Kidney (tissue), 14 donors: ENCODE data around the gene DISC1. TPM values are rescaled to one million over a fixed set of nuclear protein-coding genes. Genes with fewer than 3 reads are reported as not detected.

ENCODE experiments used
- DNase-seq, 5 donors: peaks; one replicate each; pipeline ENCODE4 v3.0.0-alpha.2; 2013 to 2020
- FAIRE-seq: peaks from 2 replicates; lab custom pipeline; 2012; peaks lifted over from hg19 to GRCh38; lab: Jason Lieb, UNC
- H3K27ac ChIP-seq, 2 donors: one replicate each; pipeline ENCODE4 v1.7.0; 2013; ENCODE audit warnings: low read depth in 2 of 2, low read length in 2 of 2, inconsistent platforms in 1 of 2
- H3K27me3 ChIP-seq: one replicate; pipeline ENCODE4 v1.7.1; 2013; ENCODE audit warnings: low read length, inconsistent platforms; ENCODE audit not compliant: control insufficient read depth, insufficient read depth
- H3K36me3 ChIP-seq, 3 donors: one replicate each; pipeline versions ENCODE4 v1.7.0 to v1.7.1; 2013; ENCODE audit warnings: low read length in 3 of 3, control low read depth in 1 of 3, inconsistent platforms in 1 of 3; ENCODE audit not compliant: insufficient read depth in 3 of 3, control insufficient read depth in 2 of 3
- H3K4me1 ChIP-seq, 3 donors: one replicate each; pipeline versions ENCODE4 v1.7.0 to v1.7.1; 2013; ENCODE audit warnings: low read length in 3 of 3, inconsistent platforms in 1 of 3, low read depth in 1 of 3; ENCODE audit not compliant: control insufficient read depth in 2 of 3, insufficient read depth in 2 of 3
- H3K4me3 ChIP-seq, 3 donors: one replicate each; pipeline versions ENCODE4 v1.7.0 to v1.8.1; 2013; ENCODE audit warnings: low read length in 3 of 3, control low read depth in 1 of 3, inconsistent platforms in 1 of 3
- H3K9ac ChIP-seq, 3 donors: one replicate each; pipeline versions ENCODE4 v1.7.0 to v1.7.1; 2013; ENCODE audit warnings: low read length in 3 of 3, control low read depth in 1 of 3, inconsistent platforms in 1 of 3
- H3K9me3 ChIP-seq, 3 donors: one replicate each; pipeline versions ENCODE4 v1.7.0 to v1.7.1; 2013; ENCODE audit warnings: low read length in 3 of 3, control low read depth in 1 of 3, inconsistent platforms in 1 of 3; ENCODE audit not compliant: control insufficient read depth in 2 of 3, insufficient read depth in 1 of 3
- CTCF ChIP-seq: IDR thresholded peaks from 3 replicates; pipeline ENCODE4 v1.5.1; 2012; ENCODE audit warnings: mild to moderate bottlenecking, moderate library complexity, borderline replicate concordance; ENCODE audit not compliant: insufficient read depth; ENCODE audit errors: extremely low read depth
- intact Hi-C: fragments of 100-400 bp; cut with DNase I; formaldehyde crosslinking; loops from one replicate; pipeline ENCODE4 v1.11.1; 2022
- polyA plus RNA-seq: library from polyadenylated mRNA; stranded (reverse); fragments of 350-450 nt; fragmentation: Illumina TruSeq; extraction: RNeasy Lipid Tissue Mini Kit (QIAGEN cat#74804); gene quantifications from one replicate; pipeline ENCODE4 v1.2.3, GENCODE V29; 2014; ENCODE audit warnings: low read depth, low replicate concordance; ENCODE audit not compliant: insufficient read depth
- total RNA-seq: library from RNA; stranded (reverse); fragmentation: NEBNext Ultra II Directional; extraction: Animal tissue kit (Norgen Biotek cat#: 25700); gene quantifications from one replicate; pipeline ENCODE4 v1.2.1, GENCODE V29; 2021
- donor health status: control.
- donor health status: control.
- donor health status: control.
- donor health status: control.
- donor health status: control.
- donor health status: DM: yes; HTN: yes; CAD: no.
- donor health status: Normal renal cell carcinoma (clear cell type).

DISC1 gene
- total and polyA plus RNA-seq, 2 donors from 2014 or later: 0.80 to 15.9 TPM

- FAIRE-seq (no peak), DNase-seq (no peak)
- H3K4me3 ChIP-seq: no peak overlapping the region
- H3K4me1 ChIP-seq: no peaks in the 10 kb centered on the region
- H3K9me3 ChIP-seq: no peaks in the 10 kb centered on the region
- intact Hi-C loops: loop anchor here (5.0 kb wide), 1 partner anchor 237 kb away; no protein-coding TSS in a partner anchor
- H3K9ac ChIP-seq: no peak overlapping the region
- no peak for TF ChIP-seq CTCF
- no peak overlapping the region for H3K27ac ChIP-seq
- no peaks in the 10 kb centered on the region for H3K36me3 ChIP-seq
- H3K27me3 ChIP-seq: no peaks in the 10 kb centered on the region
Observed at GRCh38 chr1:231594123-231594522, 32.5 kb upstream of the DISC1 start.

- no peak overlapping the region for H3K9ac ChIP-seq
- no peak overlapping the region for H3K4me3 ChIP-seq
- no peaks in the 10 kb centered on the region for H3K4me1 ChIP-seq
- H3K9me3 ChIP-seq: no peaks in the 10 kb centered on the region
- H3K36me3 ChIP-seq: no peaks in the 10 kb centered on the region
- no peak for FAIRE-seq
- H3K27me3 ChIP-seq: no peaks in the 10 kb centered on the region
- no peak for TF ChIP-seq CTCF
- no peak for DNase-seq
- intact Hi-C loops: loop anchor here (5.0 kb wide), 1 partner anchor 237 kb away; no protein-coding TSS in a partner anchor
- H3K27ac ChIP-seq: no peak overlapping the region
Observed at GRCh38 chr1:231594749-231595148, 31.8 kb upstream of the DISC1 start.

- Histone ChIP-seq H3K9ac (no peak overlapping the region), H3K27me3 (no peaks in the 10 kb centered on the region), H3K4me1 (no peaks in the 10 kb centered on the region), H3K9me3 (no peaks in the 10 kb centered on the region), H3K4me3 (no peak overlapping the region), H3K36me3 (no peaks in the 10 kb centered on the region), H3K27ac (no peak overlapping the region)
- no peak for TF ChIP-seq CTCF
- no peak for DNase-seq
- no peak for FAIRE-seq
- intact Hi-C loops: no loop called here
Observed at GRCh38 chr1:231596337-231596791, 30.2 kb upstream of the DISC1 start.

GRCh38 chr1:231597971-231598370 is 28.6 kb upstream of the DISC1 start:
- Histone ChIP-seq H3K36me3 (no peaks in the 10 kb centered on the region), H3K9ac (no peak overlapping the region), H3K9me3 (no peaks in the 10 kb centered on the region), H3K27ac (no peak overlapping the region), H3K4me1 (peaks cover 0 to 5% (median 0%) of the 10 kb centered on the region in 3 donors), H3K4me3 (no peak overlapping the region), H3K27me3 (no peaks in the 10 kb centered on the region)
- FAIRE-seq (no peak), DNase-seq (no peak)
- no peak for TF ChIP-seq CTCF
- intact Hi-C loops: no loop called here
